Stomach (tissue), 9 donors: ENCODE measurements around the gene MKX. TPM values are rescaled to one million over a fixed set of nuclear protein-coding genes. Genes with fewer than 3 reads are reported as not detected.

Source experiments
- DNase-seq, 2 donors: peaks; one replicate each; pipeline versions ENCODE4 v3.0.0 to v3.0.0-alpha.2; 2013 to 2019
- H3K27ac ChIP-seq, 5 donors: fragments of 200-600 bp in 4 of 5; sonication (generic) in 4 of 5; one replicate each; pipeline ENCODE4 v1.5.1; 2013 to 2019; ENCODE audit warnings: mild to moderate bottlenecking in 1 of 5, moderate library complexity in 1 of 5
- H3K27me3 ChIP-seq, 3 donors: fragments of 200-600 bp; sonication (generic); one replicate each; pipeline ENCODE4 v1.5.1; 2017 to 2019; ENCODE audit warnings: mixed run types in 1 of 3
- H3K36me3 ChIP-seq, 4 donors: fragments of 200-600 bp; sonication (generic); 1 replicate in 3 of 4; 2 replicates in 1 of 4; pipeline ENCODE4 v1.5.1; 2016 to 2019
- H3K4me1 ChIP-seq, 4 donors: fragments of 200-600 bp; sonication (generic); one replicate each; pipeline ENCODE4 v1.5.1; 2016 to 2019
- H3K4me3 ChIP-seq, 4 donors: fragments of 200-600 bp; sonication (generic) in 3 of 4; one replicate each; pipeline ENCODE4 v1.5.1; 2016 to 2019; ENCODE audit warnings: mild to moderate bottlenecking in 1 of 4
- H3K9me3 ChIP-seq, 4 donors: fragments of 200-600 bp; sonication (generic); one replicate each; pipeline ENCODE4 v1.5.1; 2016 to 2019
- EP300 ChIP-seq: sonication (generic); formaldehyde crosslinking; IDR thresholded peaks from one replicate; pipeline ENCODE4 v1.6.1; 2017; ENCODE audit warnings: antibody characterized with exemption
- POLR2A ChIP-seq, 4 donors: fragments of 450-650 bp; IDR thresholded peaks; one replicate each; pipeline ENCODE4 v1.6.1; 2016; ENCODE audit warnings: antibody characterized with exemption in 4 of 4, control low read depth in 2 of 4, mild to moderate bottlenecking in 1 of 4, moderate library complexity in 1 of 4
- POLR2AphosphoS5 ChIP-seq, 3 donors: sonication (generic); formaldehyde crosslinking; IDR thresholded peaks; one replicate each; pipeline ENCODE4 v1.6.1; 2016; ENCODE audit warnings: antibody characterized with exemption in 3 of 3
- WGBS, 5 donors: extraction: QIAGEN DNeasy Blood & Tissue Kit in 3 of 5; methylation state at CpG; one replicate each; pipeline versions ENCODE4 v1.1.5 to v1.1.7; 2013 to 2018; 5-methylcytosine and 5-hydroxymethylcytosine counted together
- intact Hi-C: fragments of 100-400 bp; cut with DNase I; formaldehyde crosslinking; loops from one replicate; pipeline ENCODE4 v1.15.1; 2023; ENCODE audit warnings: low total_unique reads
- polyA plus RNA-seq, 3 donors: library from polyadenylated mRNA; stranded (reverse); fragments of 200-250 nt; gene quantifications; one replicate each; pipeline ENCODE4 v1.2.3, GENCODE V29; 2013
- total RNA-seq, 5 donors: library from RNA; depleted of rRNA; stranded (reverse); fragments of >200 nt; gene quantifications; one replicate each; pipeline versions ENCODE4 v1.1.0 to v1.2.3, GENCODE V29; 2014 to 2016
- TF ChIP-seq, protein P1 (sequence below), 7 experiments: fragments of 450-650 bp in 4 of 7; fragments of 200-600 bp in 3 of 7; sonication (generic) in 3 of 7; IDR thresholded peaks; one replicate each; pipeline ENCODE4 v1.5.1; 2016 to 2019; ENCODE audit warnings: antibody characterized with exemption in 7 of 7, control low read depth in 2 of 7, mild to moderate bottlenecking in 1 of 7
- donor health status: healthy with polysubstance abuse.
- donor health status: Bipolar disorder and iron deficiency.
- donor health status: healthy.

MKX gene
- total and polyA plus RNA-seq, 8 donors = 0.06 to 24.1 (median 2.4) TPM; not detected in 2

DNA sequence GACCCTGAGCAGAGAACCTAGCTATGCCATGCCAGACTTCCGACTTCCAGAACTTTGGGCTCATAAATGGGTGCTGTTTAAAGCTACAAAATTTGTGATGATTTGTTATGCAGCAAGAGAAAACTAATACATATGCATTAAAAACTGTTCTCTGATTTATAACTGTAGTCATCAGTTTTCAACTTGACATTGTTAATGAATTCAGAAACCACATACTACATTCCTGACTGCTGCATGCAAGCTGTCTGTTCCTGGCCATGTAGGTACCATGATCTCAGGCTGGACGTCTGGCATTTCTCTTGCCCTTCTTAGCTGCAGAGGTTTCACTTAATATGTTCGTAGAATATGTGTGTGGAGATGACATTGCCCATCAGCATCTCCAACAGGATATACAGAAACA, 28.4 kb downstream of the MKX start:
- Histone ChIP-seq H3K4me1 (peaks cover 0 to 5% (median 0%) of the 10 kb centered on the region in 4 donors), H3K36me3 (no peaks in the 10 kb centered on the region), H3K4me3 (no peak overlapping the region), H3K27ac (no peak overlapping the region), H3K27me3 (no peaks in the 10 kb centered on the region), H3K9me3 (no peaks in the 10 kb centered on the region)
- no peak for TF ChIP-seq EP300
- TF ChIP-seq POLR2A (IDR thresholded peaks at IDR 0.05) = no peak
- TF ChIP-seq, protein P1, sequence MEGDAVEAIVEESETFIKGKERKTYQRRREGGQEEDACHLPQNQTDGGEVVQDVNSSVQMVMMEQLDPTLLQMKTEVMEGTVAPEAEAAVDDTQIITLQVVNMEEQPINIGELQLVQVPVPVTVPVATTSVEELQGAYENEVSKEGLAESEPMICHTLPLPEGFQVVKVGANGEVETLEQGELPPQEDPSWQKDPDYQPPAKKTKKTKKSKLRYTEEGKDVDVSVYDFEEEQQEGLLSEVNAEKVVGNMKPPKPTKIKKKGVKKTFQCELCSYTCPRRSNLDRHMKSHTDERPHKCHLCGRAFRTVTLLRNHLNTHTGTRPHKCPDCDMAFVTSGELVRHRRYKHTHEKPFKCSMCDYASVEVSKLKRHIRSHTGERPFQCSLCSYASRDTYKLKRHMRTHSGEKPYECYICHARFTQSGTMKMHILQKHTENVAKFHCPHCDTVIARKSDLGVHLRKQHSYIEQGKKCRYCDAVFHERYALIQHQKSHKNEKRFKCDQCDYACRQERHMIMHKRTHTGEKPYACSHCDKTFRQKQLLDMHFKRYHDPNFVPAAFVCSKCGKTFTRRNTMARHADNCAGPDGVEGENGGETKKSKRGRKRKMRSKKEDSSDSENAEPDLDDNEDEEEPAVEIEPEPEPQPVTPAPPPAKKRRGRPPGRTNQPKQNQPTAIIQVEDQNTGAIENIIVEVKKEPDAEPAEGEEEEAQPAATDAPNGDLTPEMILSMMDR (IDR thresholded peaks at IDR 0.05) = no peak
- no peak for TF ChIP-seq POLR2AphosphoS5 (IDR thresholded peaks at IDR 0.05)
- no peak for DNase-seq
- WGBS, 5 donors = 79 to 94% (median 86%) methylated on average over 3 of the region's 3 CpGs
- intact Hi-C loops = no loop called here

DNA sequence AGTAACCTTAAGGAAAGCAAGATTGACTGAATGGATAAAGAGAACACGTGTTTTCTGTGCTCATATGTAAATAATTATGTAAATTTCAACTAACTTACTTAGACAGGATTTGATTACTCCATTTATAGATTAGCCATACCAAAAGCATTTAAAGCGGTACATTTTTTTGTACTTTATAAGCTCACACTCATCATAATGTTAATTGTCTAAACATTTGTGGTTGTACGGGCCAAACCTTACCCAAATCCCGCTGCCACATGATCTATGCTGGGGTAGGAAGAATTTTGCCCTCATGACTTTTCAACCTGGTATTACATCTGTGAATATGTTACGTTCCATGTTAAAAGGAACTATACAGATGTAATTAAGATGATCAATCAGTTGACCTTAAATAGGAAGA, 29.1 kb downstream of the MKX start:
- intact Hi-C loops = no loop called here
- H3K27me3 ChIP-seq = no peaks in the 10 kb centered on the region

DNA sequence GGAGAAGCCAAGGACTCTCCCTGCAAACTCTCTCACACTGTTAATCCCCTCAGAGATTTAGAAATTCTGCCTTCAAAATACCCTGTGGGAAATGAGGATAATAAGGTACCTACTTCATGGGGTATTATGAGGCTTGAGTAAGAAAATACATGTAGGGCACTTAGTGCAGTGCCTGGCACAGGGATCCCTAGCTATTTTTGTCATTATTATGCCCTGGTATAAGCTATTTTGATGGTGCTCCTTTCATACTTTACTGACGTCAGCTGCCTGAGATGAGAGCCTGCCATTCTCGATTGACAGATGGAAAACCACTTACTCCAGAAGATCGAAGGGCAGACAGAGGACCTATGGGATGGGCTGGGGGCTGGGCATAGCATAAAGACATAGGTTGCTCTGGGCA, 30.1 kb downstream of the MKX start:
- H3K4me3 ChIP-seq = no peak overlapping the region
- no peak overlapping the region for H3K27ac ChIP-seq
- H3K27me3 ChIP-seq = no peaks in the 10 kb centered on the region
- no peak for TF ChIP-seq EP300
- TF ChIP-seq POLR2AphosphoS5 (IDR thresholded peaks at IDR 0.05) = no peak
- TF ChIP-seq, protein P1 (IDR thresholded peaks at IDR 0.05) = no peak
- TF ChIP-seq POLR2A (IDR thresholded peaks at IDR 0.05) = no peak
- no peaks in the 10 kb centered on the region for H3K36me3 ChIP-seq
- no peaks in the 10 kb centered on the region for H3K9me3 ChIP-seq
- intact Hi-C loops = no loop called here
- peaks cover 0 to 5% (median 0%) of the 10 kb centered on the region in 4 donors for H3K4me1 ChIP-seq
- WGBS, 5 donors = 65 to 88% (median 81%) methylated on average over 3 of the region's 3 CpGs
- no peak for DNase-seq

More for the DNA sequence above, 29.1 kb downstream of the MKX start:
- 65 to 88% (median 66%) methylated on average over 5 of the region's 5 CpGs for WGBS, 5 donors
- TF ChIP-seq POLR2A (IDR thresholded peaks at IDR 0.05) = no peak
- no peak for TF ChIP-seq POLR2AphosphoS5 (IDR thresholded peaks at IDR 0.05)
- TF ChIP-seq, protein P1 (IDR thresholded peaks at IDR 0.05) = no peak
- TF ChIP-seq EP300 = no peak
- no peak for DNase-seq
- H3K4me3 ChIP-seq = no peak overlapping the region
- H3K36me3 ChIP-seq = no peaks in the 10 kb centered on the region
- peaks cover 0 to 5% (median 0%) of the 10 kb centered on the region in 4 donors for H3K4me1 ChIP-seq
- no peak overlapping the region for H3K27ac ChIP-seq
- H3K9me3 ChIP-seq = no peaks in the 10 kb centered on the region

DNA sequence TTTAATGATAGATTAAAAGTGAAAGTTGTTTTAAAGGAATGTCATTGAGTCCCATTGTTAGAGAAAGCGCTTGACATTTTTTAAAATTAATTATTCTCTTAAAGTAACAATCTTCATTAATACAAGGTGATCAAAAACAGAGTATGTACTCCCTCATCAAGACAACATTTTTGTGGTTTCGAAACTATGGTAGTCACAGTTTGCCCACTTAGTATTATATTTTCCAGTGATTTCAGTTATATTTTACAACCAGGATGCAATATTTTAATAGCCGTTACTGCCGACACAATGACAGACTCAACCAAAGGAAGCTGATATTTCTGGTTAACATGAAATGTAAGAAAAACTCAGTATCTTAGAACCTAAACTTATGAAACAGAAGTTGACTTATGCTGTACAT, 31.3 kb downstream of the MKX start:
- Histone ChIP-seq H3K27me3 (no peaks in the 10 kb centered on the region), H3K4me3 (no peak overlapping the region), H3K27ac (no peak overlapping the region), H3K36me3 (no peaks in the 10 kb centered on the region), H3K9me3 (no peaks in the 10 kb centered on the region), H3K4me1 (peaks cover 0 to 5% (median 0%) of the 10 kb centered on the region in 4 donors)
- intact Hi-C loops = no loop called here
- 53 to 77% (median 65%) methylated on average over 4 of the region's 4 CpGs for WGBS, 5 donors
- TF ChIP-seq POLR2AphosphoS5 (IDR thresholded peaks at IDR 0.05) = no peak
- TF ChIP-seq POLR2A (IDR thresholded peaks at IDR 0.05) = no peak
- TF ChIP-seq, protein P1 (IDR thresholded peaks at IDR 0.05) = no peak
- TF ChIP-seq EP300 = no peak
- DNase-seq = no peak
